IMR-90 (cell line): ENCODE data around the gene ARPP21. TPM values are rescaled to one million over a fixed set of nuclear protein-coding genes. Genes with fewer than 3 reads are reported as not detected.

ENCODE experiments used
- ATAC-seq: fragments of 200-7000 bp; cut with Tn5 transposase; 2 replicates; pipeline ENCODE4 v1.9.1; 2020; ENCODE audit warnings: low read depth, mild to moderate bottlenecking, moderate library complexity
- BruUV-seq: library from RNA; stranded (reverse); fragments of 400-500 nt; replicated peaks from 2 replicates; lab custom pipeline; 2021; lab: Mats Ljungman, UMichigan
- CTCF ChIA-PET: fragments of 300-600 bp; formaldehyde crosslinking; extraction: SDS; loops from one replicate; lab custom pipeline; 2021; ENCODE audit warnings: antibody characterized with exemption; lab: Yijun Ruan, JAX
- POLR2A ChIA-PET: fragments of 300-600 bp; sonication (Branson Sonifier 250); formaldehyde crosslinking; loops from one replicate; lab custom pipeline; 2022; ENCODE audit warnings: antibody characterized with exemption; ENCODE audit not compliant: unreplicated experiment; lab: Charles Lee
- DNase-seq: peaks from one replicate; pipeline ENCODE4 v3.0.0; 2013
- H2AFZ ChIP-seq: replicated peaks from 2 replicates; pipeline ENCODE3; 2013; ENCODE audit warnings: low read length, mild to moderate bottlenecking; ENCODE audit not compliant: poor library complexity
- H2AK5ac ChIP-seq: 2 replicates; pipeline ENCODE4 v1.6.1; 2013; ENCODE audit warnings: low read depth, low read length, inconsistent platforms
- H2AK9ac ChIP-seq: replicated peaks from 2 replicates; pipeline ENCODE3; 2013; ENCODE audit warnings: mild to moderate bottlenecking, low read depth, low read length, moderate library complexity; ENCODE audit not compliant: poor library complexity
- H2BK120ac ChIP-seq: 2 replicates; pipeline ENCODE4 v1.6.1; 2013; ENCODE audit warnings: low read depth, low read length, inconsistent platforms
- H2BK15ac ChIP-seq: 3 replicates; pipeline ENCODE4 v1.6.1; 2013; ENCODE audit warnings: low read depth, low read length, inconsistent platforms
- H2BK20ac ChIP-seq: 2 replicates; pipeline ENCODE4 v1.6.1; 2013; ENCODE audit warnings: low read depth, mild to moderate bottlenecking, inconsistent platforms, low read length, moderate library complexity
- H2BK5ac ChIP-seq: 2 replicates; pipeline ENCODE4 v1.6.1; 2013; ENCODE audit warnings: mild to moderate bottlenecking, low read depth, low read length, inconsistent platforms; ENCODE audit not compliant: poor library complexity, severe bottlenecking
- H3K14ac ChIP-seq: replicated peaks from 2 replicates; pipeline ENCODE4 v1.6.1; 2013; ENCODE audit warnings: low read depth, low read length, inconsistent platforms
- H3K18ac ChIP-seq: 2 replicates; pipeline ENCODE4 v1.6.1; 2013; ENCODE audit warnings: low read depth, low read length, control low read depth
- H3K23ac ChIP-seq: 2 replicates; pipeline ENCODE4 v1.6.1; 2013; ENCODE audit warnings: low read depth, low read length, inconsistent platforms
- H3K27ac ChIP-seq: 2 replicates; pipeline ENCODE4 v1.5.1; 2013; ENCODE audit warnings: mild to moderate bottlenecking, control low read depth, low read length; ENCODE audit not compliant: insufficient read depth
- H3K27me3 ChIP-seq: 2 replicates; pipeline ENCODE4 v1.6.1; 2013; ENCODE audit warnings: low read length; ENCODE audit not compliant: control insufficient read depth, insufficient read depth
- H3K36me3 ChIP-seq: 2 replicates; pipeline ENCODE4 v1.6.1; 2013; ENCODE audit warnings: low read length, mixed read lengths; ENCODE audit not compliant: control insufficient read depth, insufficient read depth
- H3K4ac ChIP-seq: 2 replicates; pipeline ENCODE4 v1.6.1; 2013; ENCODE audit warnings: low read depth, low read length, inconsistent platforms
- H3K4me1 ChIP-seq: 2 replicates; pipeline ENCODE4 v1.6.1; 2013; ENCODE audit warnings: low read length, mixed read lengths; ENCODE audit not compliant: control insufficient read depth, insufficient read depth
- H3K4me2 ChIP-seq: 2 replicates; pipeline ENCODE4 v1.6.1; 2013; ENCODE audit warnings: low read depth, mild to moderate bottlenecking, control low read depth, low read length, moderate library complexity
- H3K4me3 ChIP-seq: 2 replicates; pipeline ENCODE4 v1.5.1; 2013; ENCODE audit warnings: low read depth, mild to moderate bottlenecking, control low read depth, low read length, moderate library complexity; ENCODE audit not compliant: insufficient read depth
- H3K56ac ChIP-seq: 2 replicates; pipeline ENCODE4 v1.6.1; 2013; ENCODE audit warnings: low read length, inconsistent platforms; ENCODE audit not compliant: insufficient read depth; ENCODE audit errors: extremely low read depth
- H3K79me1 ChIP-seq, 2 experiments: 2 replicates each; pipeline ENCODE4 v1.6.1; 2013; ENCODE audit warnings: low read length in 2 of 2, inconsistent platforms in 1 of 2, low read depth in 1 of 2
- H3K9ac ChIP-seq: 2 replicates; pipeline ENCODE4 v1.6.1; 2013; ENCODE audit warnings: low read depth, low read length, control low read depth
- H3K9me1 ChIP-seq: 2 replicates; pipeline ENCODE4 v1.6.1; 2013; ENCODE audit warnings: low read length, inconsistent platforms; ENCODE audit not compliant: insufficient read depth
- H3K9me3 ChIP-seq: 2 replicates; pipeline ENCODE4 v1.6.1; 2013; ENCODE audit warnings: low read length; ENCODE audit not compliant: control insufficient read depth, insufficient read depth
- H4K20me1 ChIP-seq: 2 replicates; pipeline ENCODE4 v1.6.1; 2013; ENCODE audit warnings: low read length, inconsistent platforms; ENCODE audit not compliant: insufficient read depth
- H4K5ac ChIP-seq: 2 replicates; pipeline ENCODE4 v1.6.1; 2013; ENCODE audit warnings: mild to moderate bottlenecking, low read depth, low read length, control low read depth
- H4K8ac ChIP-seq, 2 experiments: 2 replicates each; pipeline ENCODE4 v1.6.1; 2013; ENCODE audit warnings: low read depth in 2 of 2, low read length in 2 of 2, control low read depth in 1 of 2, inconsistent platforms in 1 of 2
- H4K91ac ChIP-seq: 2 replicates; pipeline ENCODE4 v1.6.1; 2013; ENCODE audit warnings: low read depth, low read length, inconsistent platforms; ENCODE audit not compliant: insufficient read depth
- BHLHE40 ChIP-seq: fragments of 150-350 bp; IDR thresholded peaks from 2 replicates; pipeline ENCODE4 v1.6.1; 2016; ENCODE audit warnings: mild to moderate bottlenecking, low read depth, low read length
- CEBPB ChIP-seq: IDR thresholded peaks from 2 replicates; pipeline ENCODE4 v1.6.1; 2012; ENCODE audit warnings: low read depth, low read length, improper control_type of control experiment
- CHD1 ChIP-seq: IDR thresholded peaks from 2 replicates; pipeline ENCODE4 v1.6.1; 2012; ENCODE audit warnings: low read depth, low read length, improper control_type of control experiment
- FOS ChIP-seq: fragments of 150-350 bp; IDR thresholded peaks from 2 replicates; pipeline ENCODE4 v1.6.1; 2016; ENCODE audit warnings: low read depth, low read length
- MAFK ChIP-seq: IDR thresholded peaks from 2 replicates; pipeline ENCODE4 v1.6.1; 2012; ENCODE audit warnings: low read depth, low read length, improper control_type of control experiment
- MAZ ChIP-seq: IDR thresholded peaks from 2 replicates; pipeline ENCODE4 v1.6.1; 2012; ENCODE audit warnings: low read depth, mild to moderate bottlenecking, low read length, improper control_type of control experiment, moderate library complexity, borderline replicate concordance
- MXI1 ChIP-seq: IDR thresholded peaks from 2 replicates; pipeline ENCODE4 v1.6.1; 2012; ENCODE audit warnings: low read depth, mild to moderate bottlenecking, low read length, moderate library complexity, borderline replicate concordance
- NFE2L2 ChIP-seq: fragments of 150-350 bp; IDR thresholded peaks from 2 replicates; pipeline ENCODE4 v1.6.1; 2016; ENCODE audit warnings: low read depth, mild to moderate bottlenecking, low read length
- POLR2A ChIP-seq: IDR thresholded peaks from 2 replicates; pipeline ENCODE4 v1.6.1; 2012; ENCODE audit warnings: mild to moderate bottlenecking, low read depth, low read length
- RAD21 ChIP-seq: IDR thresholded peaks from 2 replicates; pipeline ENCODE4 v1.6.1; 2012; ENCODE audit warnings: low read length, improper control_type of control experiment
- RCOR1 ChIP-seq: IDR thresholded peaks from 2 replicates; pipeline ENCODE4 v1.6.1; 2012; ENCODE audit warnings: mild to moderate bottlenecking, low read length, improper control_type of control experiment; ENCODE audit not compliant: insufficient replicate concordance
- RFX5 ChIP-seq: IDR thresholded peaks from 2 replicates; pipeline ENCODE4 v1.8.0; 2012; ENCODE audit warnings: low read depth, mild to moderate bottlenecking, low read length, moderate library complexity
- SMC3 ChIP-seq: fragments of 150-350 bp; IDR thresholded peaks from 2 replicates; pipeline ENCODE4 v1.6.1; 2016; ENCODE audit warnings: low read depth, mild to moderate bottlenecking, antibody characterized with exemption, low read length, moderate library complexity
- USF2 ChIP-seq: fragments of 150-350 bp; IDR thresholded peaks from 2 replicates; pipeline ENCODE4 v1.6.1; 2017; ENCODE audit warnings: mild to moderate bottlenecking, antibody characterized with exemption, low read length, low read depth
- WGBS, 2 experiments: methylation state at CpG; one replicate each; pipeline versions ENCODE4 v1.1.5 to v1.1.7; 2013; ENCODE audit warnings: missing lambda C conversion rate in 2 of 2; ENCODE audit not compliant: insufficient read length in 1 of 2; ENCODE audit errors: extremely low coverage in 2 of 2; 5-methylcytosine and 5-hydroxymethylcytosine counted together
- dilution Hi-C: fragments of 300-500 bp; cut with HindIII; formaldehyde crosslinking; loops from one replicate; pipeline ENCODE4 v1.14.3; 2018; ENCODE audit warnings: low sequenced_read_pairs; ENCODE audit not compliant: unreplicated experiment
- in situ Hi-C: fragments of 300-500 bp; cut with MboI; formaldehyde crosslinking; loops from 3 replicates; pipeline ENCODE4 v1.14.3; 2019; ENCODE audit warnings: low sequenced_read_pairs, inconsistent platforms, mixed read lengths
- intact Hi-C: fragments of 100-400 bp; cut with micrococcal nuclease; formaldehyde crosslinking; loops from 2 replicates; pipeline ENCODE4 v1.10.0; 2022
- polyA plus RNA-seq, 3 experiments: library from polyadenylated mRNA; depleted of rRNA; stranded (reverse); fragments of >200 nt; gene quantifications; 2 replicates each; pipeline ENCODE4 v1.2.3, GENCODE V29; 2012; ENCODE audit warnings: low replicate concordance in 1 of 3
- total RNA-seq: library from RNA; depleted of rRNA; stranded (reverse); fragments of >200 nt; gene quantifications from 2 replicates; pipeline ENCODE4 v1.2.3, GENCODE V29; 2012
- TF ChIP-seq, protein P1 (sequence below): conservative IDR thresholded peaks from 2 replicates; pipeline ENCODE4 v1.5.1; 2012; ENCODE audit warnings: mild to moderate bottlenecking, low read depth, low read length, improper control_type of control experiment
- TF ChIP-seq, protein P2 (sequence below): fragments of 150-350 bp; IDR thresholded peaks from 2 replicates; pipeline ENCODE4 v1.6.1; 2016; ENCODE audit warnings: low read depth, mild to moderate bottlenecking, low read length, moderate library complexity, borderline replicate concordance

Gene ARPP21
- total and polyA plus RNA-seq, 2 of the 4 experiments (the other 2 are of a cell fraction): not detected

DNA sequence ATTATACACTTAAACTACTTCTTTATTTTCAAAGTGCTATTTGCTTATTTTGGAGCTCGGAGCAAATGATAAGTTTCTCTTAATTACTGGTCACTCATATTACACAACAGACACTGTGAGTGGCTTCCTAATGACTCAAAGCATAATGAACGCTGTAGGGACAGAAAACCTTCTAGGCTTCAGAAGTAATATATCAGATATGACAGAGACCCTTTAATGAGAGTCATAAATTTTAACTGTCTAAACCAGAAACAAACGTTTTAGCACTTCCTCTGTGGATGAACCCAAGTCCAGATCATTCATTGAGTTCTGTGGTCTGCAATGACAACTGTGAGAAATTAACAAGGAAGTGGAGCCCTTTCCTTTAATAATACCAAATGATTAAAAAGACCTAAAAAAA, 66.6 kb downstream of the ARPP21 start:
- H2AFZ ChIP-seq: no peak overlapping the region
- H3K4me1 ChIP-seq: no peaks in the 10 kb centered on the region
- H4K8ac ChIP-seq: no peak overlapping the region
- no peak for TF ChIP-seq USF2
- TF ChIP-seq MXI1: no peak
- no peak for TF ChIP-seq MAZ
- TF ChIP-seq CEBPB: no peak
- no peak for TF ChIP-seq FOS
- TF ChIP-seq POLR2A: no peak
- TF ChIP-seq BHLHE40: no peak
- TF ChIP-seq, protein P1, sequence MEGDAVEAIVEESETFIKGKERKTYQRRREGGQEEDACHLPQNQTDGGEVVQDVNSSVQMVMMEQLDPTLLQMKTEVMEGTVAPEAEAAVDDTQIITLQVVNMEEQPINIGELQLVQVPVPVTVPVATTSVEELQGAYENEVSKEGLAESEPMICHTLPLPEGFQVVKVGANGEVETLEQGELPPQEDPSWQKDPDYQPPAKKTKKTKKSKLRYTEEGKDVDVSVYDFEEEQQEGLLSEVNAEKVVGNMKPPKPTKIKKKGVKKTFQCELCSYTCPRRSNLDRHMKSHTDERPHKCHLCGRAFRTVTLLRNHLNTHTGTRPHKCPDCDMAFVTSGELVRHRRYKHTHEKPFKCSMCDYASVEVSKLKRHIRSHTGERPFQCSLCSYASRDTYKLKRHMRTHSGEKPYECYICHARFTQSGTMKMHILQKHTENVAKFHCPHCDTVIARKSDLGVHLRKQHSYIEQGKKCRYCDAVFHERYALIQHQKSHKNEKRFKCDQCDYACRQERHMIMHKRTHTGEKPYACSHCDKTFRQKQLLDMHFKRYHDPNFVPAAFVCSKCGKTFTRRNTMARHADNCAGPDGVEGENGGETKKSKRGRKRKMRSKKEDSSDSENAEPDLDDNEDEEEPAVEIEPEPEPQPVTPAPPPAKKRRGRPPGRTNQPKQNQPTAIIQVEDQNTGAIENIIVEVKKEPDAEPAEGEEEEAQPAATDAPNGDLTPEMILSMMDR: no peak
- no peak for TF ChIP-seq RAD21
- TF ChIP-seq, protein P2, sequence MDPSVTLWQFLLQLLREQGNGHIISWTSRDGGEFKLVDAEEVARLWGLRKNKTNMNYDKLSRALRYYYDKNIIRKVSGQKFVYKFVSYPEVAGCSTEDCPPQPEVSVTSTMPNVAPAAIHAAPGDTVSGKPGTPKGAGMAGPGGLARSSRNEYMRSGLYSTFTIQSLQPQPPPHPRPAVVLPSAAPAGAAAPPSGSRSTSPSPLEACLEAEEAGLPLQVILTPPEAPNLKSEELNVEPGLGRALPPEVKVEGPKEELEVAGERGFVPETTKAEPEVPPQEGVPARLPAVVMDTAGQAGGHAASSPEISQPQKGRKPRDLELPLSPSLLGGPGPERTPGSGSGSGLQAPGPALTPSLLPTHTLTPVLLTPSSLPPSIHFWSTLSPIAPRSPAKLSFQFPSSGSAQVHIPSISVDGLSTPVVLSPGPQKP: no peak
- TF ChIP-seq SMC3: no peak
- TF ChIP-seq MAFK: no peak
- no peak for TF ChIP-seq RCOR1
- TF ChIP-seq RFX5: no peak
- TF ChIP-seq CHD1: no peak
- TF ChIP-seq NFE2L2: no peak
- DNase-seq (no peak), ATAC-seq (no peak)
- dilution Hi-C loops: no loop called here
- no peak overlapping the region for H4K5ac ChIP-seq
- in situ Hi-C loops: no loop called here
- no peak overlapping the region for H3K27ac ChIP-seq
- 0 out of 2 replicates have a peak, but pooled peaks cover 2% of the 10 kb centered on the region for H3K9me3 ChIP-seq
- no peak overlapping the region for H3K9ac ChIP-seq
- no peak overlapping the region for H3K4me2 ChIP-seq
- no peaks in the 10 kb centered on the region for H3K9me1 ChIP-seq
- no peaks in the 10 kb centered on the region for H4K20me1 ChIP-seq
- no peak overlapping the region for H3K4me3 ChIP-seq
- ChIA-PET POLR2A (no interaction called here), CTCF (interaction anchor here (0.6 kb wide), 1 partner anchor 48 kb away, joined by 3 read pairs; no protein-coding TSS in a partner anchor)
- WGBS, 2 experiments: no CpG with 5 or more reads among the region's 3 CpGs
- H3K27me3 ChIP-seq: no peaks in the 10 kb centered on the region
- no peaks in the 10 kb centered on the region for H3K36me3 ChIP-seq
- intact Hi-C loops: no loop called here
- no peak overlapping the region for H2BK120ac ChIP-seq
- no peak overlapping the region for H4K91ac ChIP-seq
- H2AK9ac ChIP-seq: no peak overlapping the region
- no peak overlapping the region for H3K23ac ChIP-seq
- no peaks in the 10 kb centered on the region for H3K79me1 ChIP-seq
- H3K4ac ChIP-seq: no peak overlapping the region
- H3K18ac ChIP-seq: no peak overlapping the region
- no peak overlapping the region for H2BK15ac ChIP-seq
- no TSS peak for BruUV-seq
- H2AK5ac ChIP-seq: no peak overlapping the region
- no peak overlapping the region for H3K56ac ChIP-seq
- H2BK20ac ChIP-seq: no peak overlapping the region
- no peak overlapping the region for H3K14ac ChIP-seq
- no peak overlapping the region for H2BK5ac ChIP-seq
